Neural cell (in vitro differentiated cells): ENCODE results near the gene NPDC1. TPM values are rescaled to one million over a fixed set of nuclear protein-coding genes. Genes with fewer than 3 reads are reported as not detected.

ENCODE experiments used
- H2AFZ ChIP-seq: fragments of 200-600, 300-800 bp; sonication (generic), shearing (Covaris generic); 2 replicates; pipeline ENCODE4 v1.6.0; 2014; ENCODE audit warnings: low read depth, mild to moderate bottlenecking, antibody characterized with exemption, low read length, moderate library complexity
- H3F3A ChIP-seq: fragments of 200-600 bp; shearing (Covaris generic); 2 replicates; pipeline ENCODE4 v1.6.1; 2016; ENCODE audit warnings: mild to moderate bottlenecking, moderate library complexity, mixed read lengths, antibody characterized with exemption, low read length; ENCODE audit not compliant: insufficient read depth, poor library complexity, severe bottlenecking
- H3K27ac ChIP-seq: fragments of 200-600, 300-800 bp; sonication (generic), shearing (Covaris generic); 2 replicates; pipeline ENCODE4 v1.5.1; 2014; ENCODE audit warnings: mild to moderate bottlenecking, low read length, moderate library complexity
- H3K27me3 ChIP-seq: fragments of 300-800, 200-600 bp; sonication (generic), shearing (Covaris generic); 2 replicates; pipeline ENCODE4 v1.6.0; 2014; ENCODE audit warnings: mild to moderate bottlenecking, low read depth, low read length, moderate library complexity; ENCODE audit not compliant: insufficient read depth
- H3K36me3 ChIP-seq: fragments of 300-800, 200-600 bp; sonication (generic), shearing (Covaris generic); 2 replicates; pipeline ENCODE4 v1.5.1; 2014; ENCODE audit warnings: mild to moderate bottlenecking, antibody characterized with exemption, low read length, moderate library complexity; ENCODE audit not compliant: insufficient read depth
- H3K4me2 ChIP-seq: fragments of 300-800, 200-600 bp; sonication (generic), shearing (Covaris generic); 2 replicates; pipeline ENCODE4 v1.6.0; 2014; ENCODE audit warnings: mild to moderate bottlenecking, low read length
- H3K4me3 ChIP-seq: fragments of 300-800, 200-600 bp; sonication (generic), shearing (Covaris generic); 2 replicates; pipeline ENCODE4 v1.5.1; 2014; ENCODE audit warnings: mild to moderate bottlenecking, low read length, moderate library complexity
- H3K79me2 ChIP-seq: fragments of 200-600 bp; shearing (Covaris generic); replicated peaks from 2 replicates; pipeline ENCODE4 v1.6.0; 2014; ENCODE audit warnings: mild to moderate bottlenecking, low read length, moderate library complexity; ENCODE audit not compliant: insufficient read depth
- H3K9ac ChIP-seq: fragments of 300-800, 200-600 bp; sonication (generic), shearing (Covaris generic); 2 replicates; pipeline ENCODE4 v1.6.1; 2016; ENCODE audit warnings: mild to moderate bottlenecking, low read length, mixed read lengths
- H3K9me2 ChIP-seq: fragments of 200-600 bp; shearing (Covaris generic); 2 replicates; pipeline ENCODE4 v1.6.1; 2016; ENCODE audit warnings: mild to moderate bottlenecking, low read length, mixed read lengths; ENCODE audit not compliant: insufficient read depth
- H3K9me3 ChIP-seq: fragments of 200-600, 300-800 bp; sonication (generic), shearing (Covaris generic); 2 replicates; pipeline ENCODE4 v1.6.1; 2016; ENCODE audit warnings: mild to moderate bottlenecking, mixed run types, low read length, moderate library complexity, mixed read lengths
- H4K20me1 ChIP-seq: fragments of 200-600 bp; shearing (Covaris generic); 2 replicates; pipeline ENCODE4 v1.6.1; 2016; ENCODE audit warnings: mild to moderate bottlenecking, mixed run types; ENCODE audit not compliant: insufficient read depth
- EP300 ChIP-seq: fragments of 450-650 bp; conservative IDR thresholded peaks from 2 replicates; pipeline ENCODE4 v1.6.1; 2014; ENCODE audit warnings: antibody characterized with exemption, mild to moderate bottlenecking, moderate library complexity; ENCODE audit not compliant: poor library complexity, severe bottlenecking
- EZH2 ChIP-seq: fragments of 200-600, 300-800 bp; shearing (Covaris generic), sonication (generic); IDR thresholded peaks from 2 replicates; pipeline ENCODE4 v1.6.1; 2014; ENCODE audit warnings: antibody characterized with exemption, low read length, borderline replicate concordance, mild to moderate bottlenecking; ENCODE audit not compliant: insufficient read depth, poor library complexity, severe bottlenecking
- MXI1 ChIP-seq: fragments of 450-650 bp; conservative IDR thresholded peaks from 2 replicates; pipeline ENCODE4 v1.6.1; 2014; ENCODE audit warnings: antibody characterized with exemption, mild to moderate bottlenecking; ENCODE audit not compliant: poor library complexity, severe bottlenecking
- POLR2AphosphoS5 ChIP-seq: IDR thresholded peaks from 2 replicates; pipeline ENCODE4 v1.6.1; 2012
- RAD21 ChIP-seq: fragments of 450-650 bp; conservative IDR thresholded peaks from 2 replicates; pipeline ENCODE4 v1.6.1; 2014; ENCODE audit warnings: antibody characterized with exemption, mild to moderate bottlenecking, moderate library complexity
- SMC3 ChIP-seq: fragments of 450-650 bp; conservative IDR thresholded peaks from 2 replicates; pipeline ENCODE4 v1.6.1; 2014; ENCODE audit warnings: antibody characterized with exemption, mild to moderate bottlenecking, moderate library complexity; ENCODE audit not compliant: poor library complexity
- TAF1 ChIP-seq: IDR thresholded peaks from 2 replicates; pipeline ENCODE4 v1.6.1; 2012; ENCODE audit warnings: low read depth
- polyA plus RNA-seq: library from polyadenylated mRNA; depleted of rRNA; stranded (reverse); fragments of >200 nt; gene quantifications from 2 replicates; pipeline ENCODE4 v1.2.3, GENCODE V29; 2014
- TF ChIP-seq, protein P1 (sequence below): fragments of 450-650 bp; IDR thresholded peaks from 2 replicates; pipeline ENCODE4 v1.5.1; 2014; ENCODE audit warnings: antibody characterized with exemption, mild to moderate bottlenecking, moderate library complexity; ENCODE audit not compliant: poor library complexity, severe bottlenecking
- TF ChIP-seq, protein P2 (sequence below): IDR thresholded peaks from 2 replicates; pipeline ENCODE4 v1.6.1; 2012; ENCODE audit warnings: borderline replicate concordance

NPDC1 gene
- polyA plus RNA-seq, 1 donor from 2014 or later = 161 TPM

DNA sequence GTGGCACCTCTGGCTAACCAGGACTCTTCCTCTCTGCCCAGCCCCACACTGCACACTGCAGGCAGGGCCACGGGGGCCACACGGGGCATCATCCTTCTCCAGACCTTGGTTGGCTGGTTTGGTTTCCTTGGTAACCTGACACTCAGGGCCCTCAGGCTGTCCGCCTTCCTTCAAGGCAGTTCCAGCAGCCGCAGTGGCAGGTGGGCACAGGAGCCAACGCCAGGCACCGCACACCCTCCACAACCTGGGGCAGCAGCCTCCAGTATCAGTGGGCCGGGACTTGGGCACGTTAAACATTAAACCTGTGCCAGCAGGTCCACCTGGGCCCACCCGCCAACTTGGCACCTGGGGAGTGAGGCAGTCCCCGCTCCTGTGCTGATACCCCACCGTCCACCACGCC is 1.9 kb downstream of the NPDC1 start:
- Histone ChIP-seq H3K79me2 (peaks cover 20% of the 10 kb centered on the region), H3K36me3 (no peaks in the 10 kb centered on the region), H3F3A (no peaks in the 10 kb centered on the region), H4K20me1 (peaks cover 13% of the 10 kb centered on the region), H3K4me2 (no peak overlapping the region), H3K9ac (peak overlapping the region; percentile 93), H3K27ac (no peak overlapping the region), H3K4me3 (peak overlapping the region; percentile 98), H3K9me3 (no peaks in the 10 kb centered on the region), H3K9me2 (no peaks in the 10 kb centered on the region), H2AFZ (no peak overlapping the region), H3K27me3 (peaks cover 15% of the 10 kb centered on the region)
- TF ChIP-seq EZH2 (no peak), MXI1 (no peak), SMC3 (no peak), EP300 (no peak)
- TF ChIP-seq, protein P1, sequence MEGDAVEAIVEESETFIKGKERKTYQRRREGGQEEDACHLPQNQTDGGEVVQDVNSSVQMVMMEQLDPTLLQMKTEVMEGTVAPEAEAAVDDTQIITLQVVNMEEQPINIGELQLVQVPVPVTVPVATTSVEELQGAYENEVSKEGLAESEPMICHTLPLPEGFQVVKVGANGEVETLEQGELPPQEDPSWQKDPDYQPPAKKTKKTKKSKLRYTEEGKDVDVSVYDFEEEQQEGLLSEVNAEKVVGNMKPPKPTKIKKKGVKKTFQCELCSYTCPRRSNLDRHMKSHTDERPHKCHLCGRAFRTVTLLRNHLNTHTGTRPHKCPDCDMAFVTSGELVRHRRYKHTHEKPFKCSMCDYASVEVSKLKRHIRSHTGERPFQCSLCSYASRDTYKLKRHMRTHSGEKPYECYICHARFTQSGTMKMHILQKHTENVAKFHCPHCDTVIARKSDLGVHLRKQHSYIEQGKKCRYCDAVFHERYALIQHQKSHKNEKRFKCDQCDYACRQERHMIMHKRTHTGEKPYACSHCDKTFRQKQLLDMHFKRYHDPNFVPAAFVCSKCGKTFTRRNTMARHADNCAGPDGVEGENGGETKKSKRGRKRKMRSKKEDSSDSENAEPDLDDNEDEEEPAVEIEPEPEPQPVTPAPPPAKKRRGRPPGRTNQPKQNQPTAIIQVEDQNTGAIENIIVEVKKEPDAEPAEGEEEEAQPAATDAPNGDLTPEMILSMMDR = no peak
- TF ChIP-seq, protein P2, sequence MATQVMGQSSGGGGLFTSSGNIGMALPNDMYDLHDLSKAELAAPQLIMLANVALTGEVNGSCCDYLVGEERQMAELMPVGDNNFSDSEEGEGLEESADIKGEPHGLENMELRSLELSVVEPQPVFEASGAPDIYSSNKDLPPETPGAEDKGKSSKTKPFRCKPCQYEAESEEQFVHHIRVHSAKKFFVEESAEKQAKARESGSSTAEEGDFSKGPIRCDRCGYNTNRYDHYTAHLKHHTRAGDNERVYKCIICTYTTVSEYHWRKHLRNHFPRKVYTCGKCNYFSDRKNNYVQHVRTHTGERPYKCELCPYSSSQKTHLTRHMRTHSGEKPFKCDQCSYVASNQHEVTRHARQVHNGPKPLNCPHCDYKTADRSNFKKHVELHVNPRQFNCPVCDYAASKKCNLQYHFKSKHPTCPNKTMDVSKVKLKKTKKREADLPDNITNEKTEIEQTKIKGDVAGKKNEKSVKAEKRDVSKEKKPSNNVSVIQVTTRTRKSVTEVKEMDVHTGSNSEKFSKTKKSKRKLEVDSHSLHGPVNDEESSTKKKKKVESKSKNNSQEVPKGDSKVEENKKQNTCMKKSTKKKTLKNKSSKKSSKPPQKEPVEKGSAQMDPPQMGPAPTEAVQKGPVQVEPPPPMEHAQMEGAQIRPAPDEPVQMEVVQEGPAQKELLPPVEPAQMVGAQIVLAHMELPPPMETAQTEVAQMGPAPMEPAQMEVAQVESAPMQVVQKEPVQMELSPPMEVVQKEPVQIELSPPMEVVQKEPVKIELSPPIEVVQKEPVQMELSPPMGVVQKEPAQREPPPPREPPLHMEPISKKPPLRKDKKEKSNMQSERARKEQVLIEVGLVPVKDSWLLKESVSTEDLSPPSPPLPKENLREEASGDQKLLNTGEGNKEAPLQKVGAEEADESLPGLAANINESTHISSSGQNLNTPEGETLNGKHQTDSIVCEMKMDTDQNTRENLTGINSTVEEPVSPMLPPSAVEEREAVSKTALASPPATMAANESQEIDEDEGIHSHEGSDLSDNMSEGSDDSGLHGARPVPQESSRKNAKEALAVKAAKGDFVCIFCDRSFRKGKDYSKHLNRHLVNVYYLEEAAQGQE = no peak

DNA sequence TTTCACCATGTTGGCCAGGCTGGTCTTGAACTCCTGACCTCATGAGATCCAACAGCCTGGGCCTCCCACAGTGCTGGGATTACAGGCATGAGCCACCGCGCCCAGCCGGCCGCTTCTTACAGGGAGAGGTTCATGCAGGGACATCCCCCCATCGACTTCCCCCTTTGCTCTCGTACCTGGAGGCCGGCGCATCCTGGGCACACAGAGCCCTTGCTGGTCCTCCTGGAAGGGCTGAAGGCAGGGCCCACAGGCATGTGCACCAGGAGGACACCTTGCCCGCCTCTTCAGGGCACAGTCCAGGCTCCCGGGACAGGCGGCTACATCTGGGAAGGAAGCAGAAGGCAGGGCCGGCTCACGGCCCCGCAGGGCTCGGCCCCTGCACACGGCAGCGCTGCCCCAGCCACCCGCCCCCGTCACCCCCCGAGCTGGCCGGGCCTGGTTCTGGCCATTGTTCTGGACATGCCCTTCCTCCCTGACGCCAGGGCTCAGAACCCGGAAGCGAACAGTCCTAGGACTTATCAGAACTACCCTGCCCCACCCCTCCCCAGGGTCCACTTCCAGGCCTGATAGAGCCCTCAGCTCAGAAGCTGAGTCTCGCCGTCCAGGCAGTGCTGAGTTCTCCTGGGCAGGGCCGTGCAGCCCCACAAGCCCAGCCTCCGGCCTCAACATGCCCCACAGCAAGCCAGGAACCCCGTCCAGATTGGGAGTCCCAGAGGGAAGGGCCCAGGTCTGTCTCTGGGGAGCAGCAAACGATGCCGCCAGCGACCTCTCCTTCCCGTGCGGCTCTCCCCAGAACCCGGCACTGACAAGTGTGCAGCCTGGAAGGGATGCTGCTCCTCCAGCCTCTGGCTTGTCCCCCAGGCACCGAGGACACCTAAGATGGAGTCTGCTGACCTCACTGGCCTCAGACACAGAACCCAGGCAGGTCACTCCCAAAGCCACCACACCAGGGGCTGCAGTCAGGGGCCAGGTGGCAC is 2.9 kb downstream of the NPDC1 start:
- no peaks in the 10 kb centered on the region for H3K9me3 ChIP-seq
- H3K4me3 ChIP-seq = peak overlapping the region; percentile 98
- no peak overlapping the region for H3K27ac ChIP-seq
- peaks cover 13% of the 10 kb centered on the region for H4K20me1 ChIP-seq
- peaks cover 20% of the 10 kb centered on the region for H3K79me2 ChIP-seq
- H3F3A ChIP-seq = no peaks in the 10 kb centered on the region
- H3K4me2 ChIP-seq = no peak overlapping the region
- H3K9me2 ChIP-seq = no peaks in the 10 kb centered on the region
- no peak overlapping the region for H2AFZ ChIP-seq
- H3K36me3 ChIP-seq = no peaks in the 10 kb centered on the region
- no peak for TF ChIP-seq SMC3
- no peak for TF ChIP-seq TAF1
- TF ChIP-seq RAD21 = no peak
- TF ChIP-seq, protein P1 = no peak
- no peak for TF ChIP-seq POLR2AphosphoS5
- TF ChIP-seq EP300 = no peak
- no peak for TF ChIP-seq EZH2
- TF ChIP-seq, protein P2 = no peak
- peaks cover 6% of the 10 kb centered on the region for H3K27me3 ChIP-seq
- peak overlapping the region; percentile 93 for H3K9ac ChIP-seq
